GM12878 (cell line): ENCODE data around the gene DDX31. TPM values are rescaled to one million over a fixed set of nuclear protein-coding genes. Genes with fewer than 3 reads are reported as not detected.

ENCODE experiments used
- ATAC-seq: fragments of 200-7000 bp; cut with Tn5 transposase; 3 replicates; pipeline ENCODE4 v1.9.1; 2020; ENCODE audit warnings: mild to moderate bottlenecking, moderate library complexity
- BruUV-seq: library from RNA; stranded (reverse); fragments of 400-500 nt; replicated peaks from 2 replicates; lab custom pipeline; 2021; lab: Mats Ljungman, UMichigan
- CTCF ChIA-PET: fragments of 300-600 bp; sonication (Branson Sonifier 250); formaldehyde crosslinking; extraction: SDS; loops from one replicate; lab custom pipeline; 2021; ENCODE audit warnings: inconsistent platforms; lab: Yijun Ruan, JAX
- POLR2A ChIA-PET: fragments of 350-600 bp; formaldehyde crosslinking; extraction: SDS; loops from one replicate; lab custom pipeline; 2021; ENCODE audit warnings: inconsistent platforms; lab: Charles Lee
- RAD21 ChIA-PET: fragments of 300-600 bp; sonication (Branson Sonifier 250); formaldehyde crosslinking; loops from one replicate; lab custom pipeline; 2023; ENCODE audit warnings: antibody characterized with exemption; ENCODE audit not compliant: unreplicated experiment; lab: Charles Lee
- SMC1A ChIA-PET: fragments of 300-600 bp; sonication (Branson Sonifier 250); formaldehyde crosslinking; loops from one replicate; lab custom pipeline; 2023; ENCODE audit not compliant: unreplicated experiment, uncharacterized antibody; lab: Charles Lee
- DNase-seq: peaks from one replicate; pipeline ENCODE4 v3.0.0-alpha.2; 2011; ENCODE audit warnings: low read depth, low spot score
- FAIRE-seq: peaks from 3 replicates; lab custom pipeline; 2011; peaks lifted over from hg19 to GRCh38; lab: Jason Lieb, UNC
- H2AFZ ChIP-seq: 2 replicates; pipeline ENCODE4 v1.6.0; 2011; ENCODE audit warnings: low read depth, low read length, control low read depth; ENCODE audit not compliant: control insufficient read depth
- H3K27ac ChIP-seq: 2 replicates; pipeline ENCODE4 v1.5.1; 2011; ENCODE audit warnings: control low read depth; ENCODE audit not compliant: control insufficient read depth, insufficient read depth
- H3K27me3 ChIP-seq, 2 experiments: replicated peaks in 1 of 2; 2 replicates each; pipeline versions ENCODE4 v1.6.0 to v1.6.1; 2011; ENCODE audit warnings: low read length in 1 of 2; ENCODE audit not compliant: control insufficient read depth in 2 of 2, insufficient read depth in 2 of 2
- H3K36me3 ChIP-seq, 2 experiments: 2 replicates each; pipeline ENCODE4 v1.5.1; 2011; ENCODE audit warnings: low read length in 1 of 2; ENCODE audit not compliant: control insufficient read depth in 2 of 2, insufficient read depth in 2 of 2
- H3K4me1 ChIP-seq: 2 replicates; pipeline ENCODE4 v1.6.1; 2011; ENCODE audit warnings: mild to moderate bottlenecking, low read length, moderate library complexity, mixed read lengths; ENCODE audit not compliant: control insufficient read depth, insufficient read depth
- H3K4me2 ChIP-seq: 2 replicates; pipeline ENCODE4 v1.6.0; 2011; ENCODE audit warnings: control low read depth; ENCODE audit not compliant: control insufficient read depth, insufficient read depth
- H3K4me3 ChIP-seq: fragments of 200-600 bp; sonication (generic); 2 replicates; pipeline ENCODE4 v1.5.1; 2016
- H3K79me2 ChIP-seq: 2 replicates; pipeline ENCODE4 v1.6.0; 2011; ENCODE audit warnings: low read length; ENCODE audit not compliant: control insufficient read depth, insufficient read depth
- H3K9ac ChIP-seq: 2 replicates; pipeline ENCODE4 v1.8.0; 2011; ENCODE audit warnings: low read length, control low read depth, mixed read lengths; ENCODE audit not compliant: control insufficient read depth, insufficient read depth
- H3K9me3 ChIP-seq: replicated peaks from 3 replicates; pipeline ENCODE4 v1.5.1; 2011; ENCODE audit warnings: mild to moderate bottlenecking, low read length; ENCODE audit not compliant: control insufficient read depth, insufficient read depth
- H4K20me1 ChIP-seq: 2 replicates; pipeline ENCODE4 v1.6.0; 2011; ENCODE audit not compliant: control insufficient read depth, insufficient read depth
- BHLHE40 ChIP-seq, 2 experiments: fragments of 450-650 bp in 1 of 2; IDR thresholded peaks; 2 replicates each; pipeline ENCODE4 v1.6.1; 2011 to 2017; ENCODE audit warnings: low read depth in 2 of 2, borderline replicate concordance in 1 of 2, improper control_type of control experiment in 1 of 2, low read length in 1 of 2, mild to moderate bottlenecking in 1 of 2
- CEBPZ ChIP-seq: fragments of 150-350 bp; IDR thresholded peaks from 2 replicates; pipeline ENCODE4 v1.6.1; 2016; ENCODE audit warnings: low read depth, low read length
- E2F8 ChIP-seq: fragments of 450-650 bp; IDR thresholded peaks from 2 replicates; pipeline ENCODE4 v1.6.1; 2018; ENCODE audit warnings: mild to moderate bottlenecking, low read depth, moderate library complexity; ENCODE audit not compliant: partially characterized antibody
- ETV6 ChIP-seq, 2 experiments: fragments of 450-650 bp in 1 of 2; IDR thresholded peaks in 1 of 2; conservative IDR thresholded peaks in 1 of 2; 2 replicates each; pipeline ENCODE4 v1.6.1; 2014; ENCODE audit warnings: antibody characterized with exemption in 1 of 2, borderline replicate concordance in 1 of 2, low read depth in 1 of 2, mild to moderate bottlenecking in 1 of 2, moderate library complexity in 1 of 2
- FOS ChIP-seq: IDR thresholded peaks from 3 replicates; pipeline ENCODE4 v1.6.1; 2011; ENCODE audit warnings: borderline replicate concordance; ENCODE audit not compliant: insufficient read length; ENCODE audit errors: extremely low read depth
- HDAC2 ChIP-seq: fragments of 200-600 bp; sonication (generic); IDR thresholded peaks from 2 replicates; pipeline ENCODE4 v1.6.1; 2017
- RUNX3 ChIP-seq: IDR thresholded peaks from 2 replicates; pipeline ENCODE4 v1.6.1; 2012; ENCODE audit warnings: low read length, inconsistent platforms
- SUPT20H ChIP-seq: IDR thresholded peaks from 2 replicates; pipeline ENCODE4 v1.6.1; 2011; ENCODE audit warnings: low read depth, mild to moderate bottlenecking, low read length, moderate library complexity, borderline replicate concordance; ENCODE audit not compliant: control insufficient read depth
- TCF7 ChIP-seq: IDR thresholded peaks from 2 replicates; pipeline ENCODE4 v1.6.1; 2014; ENCODE audit warnings: antibody characterized with exemption, borderline replicate concordance
- WRNIP1 ChIP-seq: IDR thresholded peaks from 2 replicates; pipeline ENCODE4 v1.6.1; 2011; ENCODE audit warnings: low read depth, low read length, improper control_type of control experiment, borderline replicate concordance
- ZNF687 ChIP-seq: fragments of 450-650 bp; IDR thresholded peaks from 2 replicates; pipeline ENCODE4 v1.6.1; 2017; ENCODE audit warnings: mild to moderate bottlenecking, moderate library complexity
- WGBS: methylation state at CpG from one replicate; pipeline ENCODE4 v1.1.6; 2016; ENCODE audit warnings: low lambda C conversion rate; ENCODE audit not compliant: insufficient replicate concordance, insufficient coverage; ENCODE audit errors: missing lambda C conversion rate; 5-methylcytosine and 5-hydroxymethylcytosine counted together
- in situ Hi-C: fragments of 300-500 bp; cut with MboI; formaldehyde crosslinking; loops from 9 replicates; pipeline ENCODE4 v1.14.3; 2018; ENCODE audit warnings: mixed read lengths
- intact Hi-C: fragments of 100-400 bp; cut with micrococcal nuclease; formaldehyde crosslinking; loops from one replicate; pipeline ENCODE4 v1.14.2; 2022; ENCODE audit not compliant: unreplicated experiment
- polyA plus RNA-seq, 11 experiments: library from polyadenylated mRNA; depleted of rRNA in 4 of 11; unstranded in 6 of 11; stranded (reverse) in 5 of 11; fragments of >200 nt; fragmentation: Nextera tagmentation in 4 of 11; fragmentation: Illumina TruSeq in 1 of 11; extraction: Ambion mirVana in 4 of 11; extraction: Trizol in 1 of 11; gene quantifications; 1 replicate in 1 of 11; 2 replicates in 10 of 11; pipeline versions ENCODE4 v1.2.1 to v1.2.3, GENCODE V29; 2011 to 2016; ENCODE audit warnings: inconsistent platforms in 2 of 11, missing spikeins in 2 of 11, low read depth in 1 of 11
- total RNA-seq, 4 experiments: library from RNA; depleted of rRNA in 3 of 4; stranded (reverse); fragments of >200 nt in 3 of 4; fragmentation: Illumina TruSeq in 1 of 4; extraction: Trizol in 1 of 4; gene quantifications; 2 replicates each; pipeline versions ENCODE4 v1.2.1 to v1.2.3, GENCODE V29; 2013 to 2021

The DDX31 gene
- total and polyA plus RNA-seq, 10 of the 15 experiments (the other 5 are each of a cell fraction or from before 2014, with no cell fraction given) = 12.1 to 30.8 (median 20.8) TPM

DNA sequence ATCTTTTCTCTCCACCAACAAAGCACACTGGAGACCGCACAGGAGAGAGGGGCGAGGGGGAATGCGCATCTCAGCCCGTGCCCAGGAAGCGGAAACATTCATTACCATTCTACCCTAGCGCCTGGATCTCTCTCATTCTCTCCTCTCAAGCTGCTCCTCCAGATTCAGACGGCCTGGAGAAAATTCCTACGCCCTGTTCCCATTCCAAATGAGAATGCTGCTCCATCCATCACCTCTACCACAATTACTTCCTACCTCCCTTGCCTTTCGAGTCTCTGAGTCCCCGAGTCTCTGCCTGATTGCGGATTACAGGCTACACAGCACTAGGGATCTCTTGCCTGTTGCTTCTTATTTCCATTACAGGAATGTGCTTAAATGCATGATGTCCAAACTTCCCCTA is 6.7 kb downstream of the DDX31 start:
- peaks cover 4 to 26% of the 10 kb centered on the region in 2 experiments; a peak in 3 of 4 replicates for H3K36me3 ChIP-seq
- intact Hi-C loops (no loop called here), in situ Hi-C loops (no loop called here)
- H3K79me2 ChIP-seq = peaks cover 31% of the 10 kb centered on the region
- H3K4me2 ChIP-seq = no peak overlapping the region
- FAIRE-seq = no peak
- no peaks in the 10 kb centered on the region for H4K20me1 ChIP-seq
- ChIA-PET RAD21 (no interaction called here), POLR2A (interaction anchor here (1.1 kb wide), 1 partner anchor 11 kb away, joined by 3 read pairs; no protein-coding TSS in a partner anchor), CTCF (no interaction called here), SMC1A (interaction anchor here (1.3 kb wide), 1 partner anchor 9 kb away, joined by 4 read pairs; no protein-coding TSS in a partner anchor)
- H3K4me3 ChIP-seq = no peak overlapping the region
- H3K9ac ChIP-seq = no peak overlapping the region
- H3K9me3 ChIP-seq = no peaks in the 10 kb centered on the region
- no peak overlapping the region for H2AFZ ChIP-seq
- H3K27me3 ChIP-seq = no peaks in the 10 kb centered on the region
- DNase-seq = no peak
- no TSS peak for BruUV-seq
- H3K27ac ChIP-seq = no peak overlapping the region
- ATAC-seq = no peak
- no peaks in the 10 kb centered on the region for H3K4me1 ChIP-seq
- 80% methylated on average over 11 of the region's 11 CpGs for WGBS
- TF ChIP-seq CEBPZ (no peak), ZNF687 (no peak), HDAC2 (no peak), E2F8 (no peak), TCF7 (no peak), WRNIP1 (no peak), RUNX3 (no peak), FOS (no peak), ETV6 (conservative IDR thresholded peaks at IDR 0.05 in 1 of 2, IDR thresholded peaks at IDR 0.05 in 1 of 2; ENCODE audit: borderline replicate concordance in 1 of 2, low read depth in 1 of 2) (no peak), SUPT20H (no peak), BHLHE40 (IDR thresholded peaks at IDR 0.05; ENCODE audit: borderline replicate concordance in 1 of 2, low read depth in 2 of 2, low read length in 1 of 2) (no peak)
